CD1c-positive myeloid dendritic cell (primary cell): ENCODE measurements around the gene RBM12.

Experiments
- DNase-seq: peaks from one replicate; pipeline ENCODE4 v3.0.0-alpha.2; 2016; ENCODE audit errors: extremely low spot score

RBM12 gene

DNA sequence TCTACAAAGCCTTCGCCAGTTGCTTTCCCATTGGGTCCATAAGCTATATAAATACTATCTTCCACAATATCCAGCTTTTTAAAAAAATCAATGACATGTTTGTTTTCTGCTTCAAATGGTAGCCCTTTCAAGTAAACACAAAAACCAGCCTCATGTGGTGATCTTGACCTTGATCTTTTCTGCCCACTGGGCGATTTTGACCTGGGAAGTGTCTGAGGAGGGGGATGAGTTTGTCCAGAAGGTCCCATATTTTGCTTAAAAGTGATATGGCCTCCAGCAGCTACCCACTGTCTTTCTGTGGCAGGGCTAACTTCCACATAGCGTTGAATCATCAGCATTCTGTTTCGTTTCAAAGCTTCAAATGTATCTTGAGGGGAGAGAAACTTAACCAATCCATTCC lies 10.8 kb downstream of the RBM12 start:
- no peak for DNase-seq

DNA sequence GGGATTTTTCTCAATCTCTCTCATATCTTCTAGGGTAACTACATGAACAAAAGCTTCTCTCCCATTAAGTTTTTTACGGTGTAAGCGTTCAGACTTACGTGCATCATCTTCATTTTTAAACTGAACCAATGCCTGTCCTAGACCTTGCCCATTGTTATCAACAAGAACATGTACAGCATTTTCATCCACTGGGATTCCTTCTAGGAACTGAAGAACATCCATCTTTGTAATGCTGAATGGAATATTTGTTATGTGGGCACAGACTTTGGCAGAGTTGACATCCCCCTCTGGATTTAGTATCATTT lies 11.3 kb downstream of the RBM12 start:
- no peak for DNase-seq

- no peak for DNase-seq
These were observed 11.9 kb downstream of the RBM12 start for GRCh38 chr20:35652641-35653429.

DNA sequence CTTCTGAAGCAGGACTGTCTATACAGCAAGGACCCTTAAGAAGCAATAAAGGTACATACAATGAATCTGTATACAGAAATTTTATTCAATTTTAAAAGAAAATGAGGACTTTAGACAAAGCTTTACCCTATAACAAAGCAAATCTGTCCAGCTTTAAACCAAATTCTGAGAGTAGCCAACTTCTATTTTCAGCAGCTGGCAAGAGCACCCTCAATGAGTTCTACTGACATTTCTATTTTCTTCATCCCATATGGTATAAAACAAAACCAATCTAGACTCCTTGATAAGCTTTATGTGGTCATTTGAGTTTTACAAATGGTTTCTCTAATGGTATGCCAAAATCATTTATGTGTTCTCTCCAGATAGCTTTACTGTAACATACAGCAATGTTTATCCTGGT lies 12.7 kb downstream of the RBM12 start:
- DNase-seq: no peak

GRCh38 chr20:35650632-35651031 lies 14.1 kb downstream of the RBM12 start:
- DNase-seq: no peak

DNA sequence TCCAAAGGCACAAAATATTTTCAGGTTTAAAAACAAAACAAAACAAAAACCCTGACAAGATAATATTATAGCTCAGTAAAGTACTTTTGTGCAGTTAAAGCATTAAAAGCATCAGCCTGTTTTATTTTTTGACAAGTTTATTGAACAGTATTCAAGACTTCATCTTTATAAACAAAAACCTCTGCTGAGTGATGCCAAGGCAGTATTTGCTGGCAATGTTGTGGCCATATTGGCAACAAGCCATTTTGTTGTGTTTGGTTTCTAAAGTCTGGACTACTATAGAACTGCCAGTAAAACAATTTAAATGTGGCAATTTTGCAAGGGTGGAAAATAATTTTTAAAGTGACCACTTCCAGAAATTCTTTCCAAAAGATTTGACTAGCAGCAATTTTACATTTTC lies 15.9 kb downstream of the RBM12 start:
- DNase-seq: no peak

GRCh38 chr20:35644806-35645205 lies 19.9 kb downstream of the RBM12 start:
- DNase-seq: no peak

DNA sequence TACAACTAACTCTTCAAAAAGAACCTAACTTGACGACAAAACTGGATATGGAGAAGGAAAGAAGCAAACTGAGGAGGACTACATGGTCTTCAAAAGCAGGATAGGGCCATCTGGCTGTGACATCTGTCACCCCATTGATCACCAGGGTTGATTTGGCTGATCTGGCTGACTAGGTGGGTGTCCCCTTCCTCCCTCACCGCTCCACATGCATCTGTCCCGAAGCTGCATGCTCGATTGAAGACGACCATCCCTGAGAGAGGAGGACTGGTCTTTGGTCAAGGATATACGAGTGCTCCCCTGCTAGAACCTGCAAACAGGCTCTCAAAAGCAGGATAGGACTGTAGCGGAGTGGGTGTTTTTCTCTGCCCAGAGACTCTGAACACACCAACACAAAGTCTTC lies 21.7 kb downstream of the RBM12 start:
- DNase-seq: no peak

DNA sequence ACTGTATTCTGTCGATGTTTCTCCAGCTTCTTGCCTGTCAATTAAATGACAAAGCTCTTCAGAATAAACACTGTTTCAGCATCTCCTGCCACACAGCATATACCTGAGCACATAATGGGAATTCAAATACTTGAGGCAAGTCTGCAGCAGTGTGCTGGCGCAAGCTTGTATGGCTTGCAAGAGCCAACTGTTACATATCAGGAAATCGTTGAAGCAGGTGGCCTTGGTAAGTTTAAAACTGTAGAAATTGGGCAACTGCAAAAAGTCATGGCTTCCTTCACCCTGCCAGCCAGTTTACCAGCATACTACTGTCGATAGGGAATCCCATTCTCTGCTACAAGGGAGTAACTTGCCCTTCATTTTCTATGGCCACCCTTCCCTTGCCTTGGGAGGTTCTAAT lies 23.0 kb downstream of the RBM12 start:
- DNase-seq: no peak

- no peak for DNase-seq
These were observed 24.0 kb downstream of the RBM12 start for GRCh38 chr20:35640724-35641123.

DNA sequence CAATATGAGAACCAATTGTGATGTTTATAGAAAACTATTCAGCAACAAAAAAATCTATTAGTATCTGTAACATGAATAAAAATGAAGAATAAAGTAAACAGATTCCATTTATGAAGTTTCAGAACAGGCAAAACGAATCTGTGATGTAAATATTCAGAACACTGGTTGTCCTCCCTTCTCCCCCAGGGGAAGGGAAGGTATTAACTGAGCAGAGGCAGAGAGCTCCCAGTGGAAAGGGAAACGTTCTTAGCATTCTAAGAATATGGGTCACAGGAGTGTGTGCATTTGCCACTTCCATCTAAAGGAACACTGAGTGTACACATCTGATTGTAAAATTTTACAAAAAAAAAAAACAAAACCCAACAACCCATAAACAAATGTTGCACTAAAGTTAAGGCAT lies 25.9 kb downstream of the RBM12 start:
- no peak for DNase-seq

DNA sequence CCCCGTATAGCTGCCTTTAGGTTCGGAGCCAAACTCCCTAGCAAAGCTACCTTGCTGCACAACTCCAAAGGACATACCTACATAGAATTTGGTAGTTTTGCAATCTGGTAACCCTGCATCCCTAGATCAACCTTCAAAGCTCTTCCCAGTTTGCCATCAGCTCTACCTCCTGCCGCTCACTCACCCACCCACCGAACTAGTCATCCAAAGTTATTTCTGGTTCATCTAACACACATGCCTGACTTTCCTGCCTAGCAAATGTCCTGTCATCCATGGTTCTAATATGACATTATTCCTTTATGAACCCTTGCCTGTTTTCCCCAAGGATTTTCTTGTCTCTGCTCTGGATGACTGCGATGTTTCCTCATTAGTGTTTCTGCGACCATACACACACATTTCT lies 27.4 kb downstream of the RBM12 start:
- no peak for DNase-seq

GRCh38 chr20:35636095-35636494 lies 28.6 kb downstream of the RBM12 start:
- DNase-seq: no peak

GRCh38 chr20:35635652-35636051 lies 29.0 kb downstream of the RBM12 start:
- DNase-seq: no peak

DNA sequence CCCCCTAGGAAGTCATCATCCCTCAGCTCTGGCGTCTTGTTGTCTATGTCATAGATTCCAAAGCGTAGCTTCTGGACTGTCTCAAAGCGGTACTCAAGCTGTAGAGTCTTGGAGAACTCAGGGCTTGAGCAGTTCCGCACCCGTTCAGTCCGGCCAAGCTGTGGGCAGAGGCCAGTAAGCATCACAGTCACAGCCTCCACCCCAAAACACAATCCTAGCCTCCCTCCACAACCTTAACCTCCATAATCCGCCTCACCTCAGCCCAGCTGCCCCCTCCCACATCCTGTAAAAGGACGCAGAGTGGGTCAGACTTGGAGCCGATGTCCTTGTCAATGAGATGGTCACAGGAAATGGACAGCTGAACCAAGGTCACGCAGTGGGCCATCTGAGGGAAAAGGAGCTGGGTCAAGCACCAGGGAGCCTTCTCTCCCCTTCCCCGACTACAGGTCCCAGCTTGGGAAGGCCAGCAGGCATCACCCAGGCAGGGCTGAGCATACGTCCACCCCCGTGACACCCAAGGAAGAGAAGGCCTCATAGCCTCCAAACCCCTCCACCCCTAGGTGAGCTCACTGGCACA lies 32.1 kb downstream of the RBM12 start:
- no peak for DNase-seq

DNA sequence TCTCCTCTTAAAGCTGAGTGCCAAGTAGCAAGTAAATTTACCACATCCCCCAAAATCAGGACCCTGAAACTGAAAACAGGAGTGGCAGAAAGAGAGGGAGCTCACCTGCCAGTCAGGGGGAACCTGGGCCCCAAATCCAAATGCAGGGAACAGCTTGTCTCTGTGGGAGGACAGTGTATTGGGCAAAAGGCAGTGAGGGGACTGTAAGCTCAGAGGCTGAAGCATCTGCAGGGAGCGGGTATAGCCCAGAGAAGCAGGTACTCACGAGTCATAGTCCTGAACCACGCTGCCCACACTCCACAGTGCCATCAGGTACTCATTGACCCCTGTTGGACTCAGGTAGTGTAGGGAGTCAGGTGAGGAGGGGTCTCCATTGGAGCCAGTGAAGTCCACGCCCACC lies 34.1 kb downstream of the RBM12 start:
- no peak for DNase-seq

DNA sequence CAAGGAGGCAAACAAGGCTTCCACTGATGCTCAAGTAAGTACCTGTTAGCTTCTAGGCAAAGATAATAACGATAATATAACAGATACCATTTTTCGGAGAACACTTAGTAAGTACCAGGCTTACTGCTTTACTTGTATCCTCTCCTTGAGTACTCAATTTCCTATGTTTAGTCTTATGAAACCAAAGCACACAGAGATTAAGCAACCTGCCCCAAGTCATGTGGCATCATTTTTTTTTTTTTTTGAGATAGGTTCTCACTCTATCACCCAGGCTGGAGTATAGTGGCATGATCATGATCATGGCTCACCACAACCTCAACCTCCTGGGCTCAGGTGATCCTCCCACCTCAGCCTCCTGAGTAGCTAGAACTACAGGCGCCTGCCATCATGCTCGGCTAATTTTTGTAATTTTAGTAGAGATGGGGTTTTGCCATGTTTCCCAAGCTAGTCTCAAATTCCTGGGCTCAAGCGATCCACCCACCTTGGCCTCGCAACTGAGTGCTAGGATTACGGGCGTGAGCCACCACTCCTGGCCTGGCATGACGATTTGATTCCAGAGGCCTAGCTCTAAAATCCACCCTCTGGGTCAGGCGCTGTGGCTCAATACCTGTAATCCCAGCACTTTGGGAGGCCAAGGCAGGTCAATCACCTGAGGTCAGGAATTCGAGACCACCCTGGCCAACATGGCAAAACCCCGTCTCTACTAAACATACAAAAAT lies 35.1 kb downstream of the RBM12 start:
- DNase-seq: no peak

DNA sequence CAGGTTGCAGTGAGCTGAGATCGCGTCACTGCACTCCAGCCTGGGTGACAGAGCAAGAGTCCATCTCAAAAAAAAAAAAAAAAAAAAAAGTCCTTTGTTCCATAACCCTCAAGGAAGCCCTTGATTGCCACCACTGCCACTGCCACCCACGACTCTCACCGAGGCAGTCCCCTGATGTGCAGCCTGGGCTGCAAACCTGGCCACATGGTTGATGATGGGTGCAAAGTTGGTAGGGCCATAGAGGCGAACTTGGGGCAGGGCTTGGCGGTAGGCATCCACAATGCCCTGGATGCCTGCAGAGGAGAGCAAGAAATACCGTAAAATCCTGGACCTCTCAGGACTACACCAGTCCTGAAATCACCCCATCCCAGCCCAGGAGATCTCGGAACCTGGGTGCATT lies 37.6 kb downstream of the RBM12 start:
- no peak for DNase-seq

- DNase-seq: no peak
These were observed 38.2 kb downstream of the RBM12 start for GRCh38 chr20:35626386-35627001.

DNA sequence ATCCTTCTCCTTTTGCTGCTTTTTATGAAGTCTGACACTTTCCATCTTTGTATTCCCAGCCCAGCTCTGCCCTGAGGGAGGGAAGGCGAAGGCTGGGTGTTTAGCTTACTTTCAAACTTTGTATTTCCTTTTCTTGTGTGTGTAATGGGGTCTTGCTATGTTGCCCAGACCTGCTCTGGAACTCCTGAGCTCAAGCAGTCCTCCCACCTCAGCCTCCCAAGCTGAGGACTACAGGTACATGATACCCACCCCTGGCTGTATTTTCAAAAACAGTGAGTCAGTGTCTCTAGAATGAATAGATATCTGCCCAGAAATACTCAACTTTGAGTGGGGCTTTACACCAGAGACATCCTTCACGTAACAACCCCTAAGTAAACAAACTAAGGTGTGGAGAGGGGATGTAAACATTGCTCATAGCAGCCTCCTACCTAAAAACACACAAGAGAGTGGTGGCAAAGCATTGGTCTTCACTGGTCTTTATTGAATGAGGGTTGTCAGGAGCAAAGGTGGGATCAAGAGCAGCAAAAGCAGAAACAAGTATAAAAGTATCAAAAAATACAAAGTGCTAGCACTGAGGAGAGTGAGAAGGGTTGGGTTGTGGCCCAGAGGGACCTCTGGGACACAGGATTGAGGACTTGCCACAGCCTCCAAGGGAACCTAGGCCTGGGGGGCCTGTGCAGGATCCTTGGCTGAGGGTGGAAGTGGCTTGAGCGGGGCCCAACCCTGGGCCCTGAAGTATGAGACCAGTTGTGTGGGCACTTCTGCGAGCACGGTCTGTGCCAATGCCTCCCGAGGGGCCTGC lies 38.9 kb downstream of the RBM12 start:
- no peak for DNase-seq

DNA sequence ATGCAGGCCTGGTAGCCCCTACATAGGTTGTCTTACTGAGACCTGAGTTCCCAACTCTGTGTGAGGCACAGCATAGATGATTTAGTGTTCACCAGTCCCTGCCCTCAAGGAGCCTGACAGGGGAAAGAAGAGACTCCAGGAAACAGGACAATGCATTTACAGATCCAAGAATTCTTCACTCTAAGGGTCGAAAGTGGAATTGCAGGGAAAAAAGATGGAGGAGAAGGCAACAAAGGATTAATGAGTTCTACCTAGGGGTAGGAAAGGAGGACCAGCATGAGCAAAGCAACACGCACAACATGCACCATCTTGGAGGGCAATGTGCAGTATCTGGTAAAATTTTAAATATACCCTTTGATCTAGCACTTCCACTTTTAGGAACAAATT lies 43.1 kb downstream of the RBM12 start:
- no peak for DNase-seq
